GM12878 (cell line): Measurements from ENCODE around the gene OR2T35.
"Not testable (repeated sequence)": the region's sequence is repeated elsewhere in the genome, so short reads cannot be mapped to it uniquely, and the experiment has no call there.

Experiments used
- BMI1 ChIP-seq: fragments of 450-650 bp; IDR thresholded peaks from 2 replicates; pipeline ENCODE4 v1.6.1; 2016; ENCODE audit warnings: mild to moderate bottlenecking, moderate library complexity, borderline replicate concordance
- EZH2 ChIP-seq: IDR thresholded peaks from 2 replicates; pipeline ENCODE4 v1.6.1; 2012; ENCODE audit warnings: low read depth, mild to moderate bottlenecking, control low read depth, inconsistent platforms, low read length, borderline replicate concordance; ENCODE audit not compliant: control insufficient read depth
- FOXM1 ChIP-seq: IDR thresholded peaks from 2 replicates; pipeline ENCODE4 v1.6.1; 2012; ENCODE audit warnings: low read depth, mild to moderate bottlenecking, inconsistent platforms, low read length, moderate library complexity
- RFX5 ChIP-seq: IDR thresholded peaks from 2 replicates; pipeline ENCODE4 v1.6.1; 2011; ENCODE audit warnings: low read depth, low read length, improper control_type of control experiment
- SIN3A ChIP-seq: IDR thresholded peaks from 2 replicates; pipeline ENCODE4 v1.6.1; 2012; ENCODE audit warnings: low read depth, low read length, improper control_type of control experiment
- SUZ12 ChIP-seq: fragments of 200-600 bp; sonication (generic); IDR thresholded peaks from one replicate; pipeline ENCODE4 v1.6.1; 2018; ENCODE audit warnings: antibody characterized with exemption, mild to moderate bottlenecking; ENCODE audit not compliant: unreplicated experiment
- TF ChIP-seq, protein P1 (sequence below): IDR thresholded peaks from 2 replicates; pipeline ENCODE4 v1.6.1; 2011; ENCODE audit warnings: low read depth, low read length, improper control_type of control experiment, borderline replicate concordance

- TF ChIP-seq SIN3A, SUZ12, BMI1, RFX5, EZH2: not testable (repeated sequence)
- TF ChIP-seq, protein P1, sequence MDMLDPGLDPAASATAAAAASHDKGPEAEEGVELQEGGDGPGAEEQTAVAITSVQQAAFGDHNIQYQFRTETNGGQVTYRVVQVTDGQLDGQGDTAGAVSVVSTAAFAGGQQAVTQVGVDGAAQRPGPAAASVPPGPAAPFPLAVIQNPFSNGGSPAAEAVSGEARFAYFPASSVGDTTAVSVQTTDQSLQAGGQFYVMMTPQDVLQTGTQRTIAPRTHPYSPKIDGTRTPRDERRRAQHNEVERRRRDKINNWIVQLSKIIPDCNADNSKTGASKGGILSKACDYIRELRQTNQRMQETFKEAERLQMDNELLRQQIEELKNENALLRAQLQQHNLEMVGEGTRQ, result not testable (repeated sequence)
- TF ChIP-seq FOXM1, result peak; percentile 34; the same call in 1 of the 2 replicates
Observed at GRCh38 chr1:248656797-248657196, 11.7 kb upstream of the OR2T35 start.
